HEK293T (cell line): ENCODE results near the gene DNAH14.

Experiments used
- BHLHE40 ChIP-seq: fragments of 450-650 bp; IDR thresholded peaks from 2 replicates; pipeline ENCODE4 v1.6.1; 2016; ENCODE audit warnings: mild to moderate bottlenecking, moderate library complexity, borderline replicate concordance
- CTBP1 ChIP-seq: fragments of 450-650 bp; IDR thresholded peaks from 2 replicates; pipeline ENCODE4 v1.6.1; 2016; ENCODE audit warnings: borderline replicate concordance
- ELF4 ChIP-seq: fragments of 450-650 bp; IDR thresholded peaks from 2 replicates; pipeline ENCODE4 v1.6.1; 2017; ENCODE audit warnings: antibody characterized with exemption
- FOXA1 ChIP-seq: fragments of 450-650 bp; IDR thresholded peaks from 2 replicates; pipeline ENCODE4 v1.6.1; 2016; ENCODE audit warnings: mild to moderate bottlenecking
- FOXK2 ChIP-seq: fragments of 450-650 bp; IDR thresholded peaks from 2 replicates; pipeline ENCODE4 v1.6.1; 2016; ENCODE audit warnings: mild to moderate bottlenecking
- FOXM1 ChIP-seq: fragments of 450-650 bp; IDR thresholded peaks from 2 replicates; pipeline ENCODE4 v1.6.1; 2017; ENCODE audit warnings: mild to moderate bottlenecking, borderline replicate concordance
- HDGF ChIP-seq: fragments of 450-650 bp; IDR thresholded peaks from 2 replicates; pipeline ENCODE4 v1.6.1; 2017; ENCODE audit warnings: antibody characterized with exemption, borderline replicate concordance
- L3MBTL2 ChIP-seq: fragments of 450-650 bp; conservative IDR thresholded peaks from 2 replicates; pipeline ENCODE4 v1.6.1; 2016; ENCODE audit warnings: mild to moderate bottlenecking
- LEF1 ChIP-seq: fragments of 450-650 bp; IDR thresholded peaks from 2 replicates; pipeline ENCODE4 v1.6.1; 2017; ENCODE audit warnings: mild to moderate bottlenecking, borderline replicate concordance
- SP1 ChIP-seq: fragments of 450-650 bp; IDR thresholded peaks from 2 replicates; pipeline ENCODE4 v1.6.1; 2017
- SUZ12 ChIP-seq: fragments of 450-650 bp; IDR thresholded peaks from 2 replicates; pipeline ENCODE4 v1.6.1; 2016; ENCODE audit warnings: mild to moderate bottlenecking
- ZNF384 ChIP-seq: fragments of 450-650 bp; IDR thresholded peaks from 2 replicates; pipeline ENCODE4 v1.6.1; 2016
- TF ChIP-seq, protein P1 (sequence below): fragments of 450-650 bp; IDR thresholded peaks from 2 replicates; pipeline ENCODE4 v1.6.1; 2016

DNA sequence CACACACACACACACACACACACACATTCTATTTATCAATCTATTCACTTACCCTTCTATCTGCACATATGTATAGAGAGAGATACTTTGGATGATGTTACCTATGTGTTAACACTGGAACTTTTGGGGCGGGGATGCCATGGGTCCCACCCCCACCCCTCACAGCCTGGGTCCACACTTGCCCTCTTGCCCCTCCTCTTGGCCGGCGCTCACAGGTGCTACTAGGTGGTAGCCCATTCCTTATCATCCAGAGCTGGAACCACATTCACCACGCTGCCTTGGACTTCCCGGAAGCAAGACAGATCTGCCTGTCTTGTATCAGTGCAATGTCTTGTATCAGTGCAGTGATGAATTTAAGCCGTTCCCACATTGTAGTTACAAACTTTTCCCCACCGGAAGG is 413.2 kb downstream of the DNAH14 start:
- no peak for TF ChIP-seq SP1
- no peak for TF ChIP-seq ELF4
- TF ChIP-seq BHLHE40, result no peak
- no peak for TF ChIP-seq L3MBTL2
- TF ChIP-seq ZNF384, result no peak
- TF ChIP-seq FOXM1, result no peak
- TF ChIP-seq HDGF, result no peak
- no peak for TF ChIP-seq SUZ12
- no peak for TF ChIP-seq CTBP1
- TF ChIP-seq FOXA1, result no peak
- TF ChIP-seq LEF1, result no peak
- no peak for TF ChIP-seq FOXK2
- TF ChIP-seq, protein P1, sequence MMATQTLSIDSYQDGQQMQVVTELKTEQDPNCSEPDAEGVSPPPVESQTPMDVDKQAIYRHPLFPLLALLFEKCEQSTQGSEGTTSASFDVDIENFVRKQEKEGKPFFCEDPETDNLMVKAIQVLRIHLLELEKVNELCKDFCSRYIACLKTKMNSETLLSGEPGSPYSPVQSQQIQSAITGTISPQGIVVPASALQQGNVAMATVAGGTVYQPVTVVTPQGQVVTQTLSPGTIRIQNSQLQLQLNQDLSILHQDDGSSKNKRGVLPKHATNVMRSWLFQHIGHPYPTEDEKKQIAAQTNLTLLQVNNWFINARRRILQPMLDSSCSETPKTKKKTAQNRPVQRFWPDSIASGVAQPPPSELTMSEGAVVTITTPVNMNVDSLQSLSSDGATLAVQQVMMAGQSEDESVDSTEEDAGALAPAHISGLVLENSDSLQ, result no peak
